ENCODE data around the gene ELMOD3. TPM values are rescaled to one million over a fixed set of nuclear protein-coding genes. Genes with fewer than 3 reads are reported as not detected.
"Not testable (repeated sequence)": the region's sequence is repeated elsewhere in the genome, so short reads cannot be mapped to it uniquely, and the experiment has no call there.

Gene ELMOD3
- total RNA-seq, 4 donors from 2014 or later = 12.8 to 45.3 (median 21.0) TPM

- Histone ChIP-seq H3K36me3 (no peaks in the 10 kb centered on the region), H3K27me3 (no peaks in the 10 kb centered on the region), H3K4me3 (no peak overlapping the region), H3K4me1 (peaks cover 0 to 10% of the 10 kb centered on the region in 2 donors), H3K9me3 (no peaks in the 10 kb centered on the region), H3K27ac (peak overlapping the region; percentile 57 to 64)
- TF ChIP-seq CTCF (IDR thresholded peaks at IDR 0.05) (no peak), POLR2A (IDR thresholded peaks at IDR 0.05) (no peak)
- peak; percentile 38 to 48 for DNase-seq
- intact Hi-C loops (cut with DNase I; ENCODE audit: low total_unique reads) = no loop called here
Measured at GRCh38 chr2:85309699-85310321, 44.8 kb upstream of the ELMOD3 start.

DNA sequence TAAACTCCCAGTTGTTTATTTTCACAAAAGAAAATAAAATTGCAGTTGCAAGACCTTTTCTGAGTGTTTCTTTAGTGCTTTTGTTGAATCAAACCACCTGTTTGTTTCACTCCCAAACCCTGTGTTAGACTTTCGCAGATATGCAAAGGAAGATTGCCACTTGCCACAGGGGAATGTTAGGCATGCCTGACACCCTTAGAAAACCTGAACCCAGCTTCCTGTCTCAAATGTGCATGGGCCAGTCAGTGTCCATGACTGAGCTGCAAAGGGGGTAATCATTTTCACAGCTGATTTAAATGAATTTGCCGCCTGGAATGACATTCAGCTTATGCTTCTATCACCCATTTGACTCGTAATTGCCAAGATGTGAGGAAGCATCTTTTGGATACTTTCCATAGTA is 44.2 kb upstream of the ELMOD3 start:
- no peaks in the 10 kb centered on the region for H3K9me3 ChIP-seq
- intact Hi-C loops (cut with DNase I; ENCODE audit: low total_unique reads) = no loop called here
- TF ChIP-seq POLR2A (IDR thresholded peaks at IDR 0.05) (no peak), CTCF (IDR thresholded peaks at IDR 0.05) (no peak)
- H3K4me3 ChIP-seq = no peak overlapping the region
- no peak for DNase-seq
- no peaks in the 10 kb centered on the region for H3K36me3 ChIP-seq
- peak overlapping the region; percentile 57 to 64 for H3K27ac ChIP-seq
- no peaks in the 10 kb centered on the region for H3K27me3 ChIP-seq
- H3K4me1 ChIP-seq = peaks cover 0 to 10% of the 10 kb centered on the region in 2 donors

DNA sequence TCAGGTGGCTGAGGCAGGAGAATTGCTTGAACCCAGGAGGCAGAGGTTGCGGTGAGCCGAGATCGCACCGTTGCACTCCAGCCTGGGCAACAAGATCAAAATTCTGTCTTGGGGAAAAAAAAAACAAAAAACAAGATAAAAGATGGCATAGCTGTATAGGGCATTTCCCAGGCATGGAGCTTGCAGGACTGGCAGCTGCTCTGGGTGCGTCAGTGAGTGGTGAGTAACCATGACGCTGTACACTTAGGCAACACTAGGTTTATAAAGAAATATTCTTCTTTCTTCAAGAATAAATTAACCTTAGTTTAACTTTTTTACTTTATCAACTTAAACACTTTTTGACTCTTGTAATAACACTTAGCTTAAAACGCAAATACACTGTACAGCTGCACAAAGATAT is 42.2 kb upstream of the ELMOD3 start:
- no peak for TF ChIP-seq CTCF (IDR thresholded peaks at IDR 0.05)
- no peak for TF ChIP-seq POLR2A (IDR thresholded peaks at IDR 0.05)
- no peaks in the 10 kb centered on the region for H3K27me3 ChIP-seq
- H3K27ac ChIP-seq = no peak overlapping the region
- no peaks in the 10 kb centered on the region for H3K9me3 ChIP-seq
- H3K36me3 ChIP-seq = no peaks in the 10 kb centered on the region
- H3K4me3 ChIP-seq = no peak overlapping the region
- no peak for DNase-seq
- intact Hi-C loops (cut with DNase I; ENCODE audit: low total_unique reads) = no loop called here
- peaks cover 0 to 10% of the 10 kb centered on the region in 2 donors for H3K4me1 ChIP-seq

GRCh38 chr2:85314884-85315242 is 39.7 kb upstream of the ELMOD3 start:
- intact Hi-C loops (cut with DNase I; ENCODE audit: low total_unique reads) = no loop called here
- Histone ChIP-seq H3K27ac (no peak overlapping the region), H3K4me3 (no peak overlapping the region), H3K27me3 (no peaks in the 10 kb centered on the region), H3K36me3 (no peaks in the 10 kb centered on the region), H3K9me3 (no peaks in the 10 kb centered on the region), H3K4me1 (peaks cover 0 to under 1% of the 10 kb centered on the region in 2 donors)
- no peak for DNase-seq
- TF ChIP-seq POLR2A (IDR thresholded peaks at IDR 0.05) (no peak), CTCF (IDR thresholded peaks at IDR 0.05) (no peak)

DNA sequence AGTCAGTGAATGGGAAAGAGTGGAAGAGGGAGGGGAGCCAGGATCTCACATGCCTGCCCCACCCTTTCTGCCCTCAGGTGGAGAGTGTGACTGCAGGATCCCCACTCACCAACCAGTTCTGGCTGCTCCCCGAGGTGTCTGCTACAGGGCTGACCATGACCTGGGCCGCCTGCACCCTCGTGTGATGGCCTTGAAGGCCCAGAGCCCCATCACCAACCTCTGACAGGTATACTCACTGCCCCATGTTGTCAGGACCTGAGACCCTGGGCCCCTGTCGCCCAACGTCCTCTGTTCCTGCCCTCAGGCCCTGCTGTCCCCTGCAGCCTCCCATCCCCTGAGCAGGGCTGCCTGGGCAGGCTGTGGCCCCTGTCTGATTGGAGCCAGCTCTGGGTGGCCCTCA is 38.6 kb upstream of the ELMOD3 start:
- intact Hi-C loops (cut with DNase I; ENCODE audit: low total_unique reads); DNase-seq; H3K27me3 ChIP-seq; H3K36me3 ChIP-seq; H3K27ac ChIP-seq; H3K9me3 ChIP-seq; H3K4me3 ChIP-seq; H3K4me1 ChIP-seq: not testable (repeated sequence)
